Mucosa of stomach (tissue), 1 donor: ENCODE data around the gene PLXNC1.

Experiments used
- H3K27me3 ChIP-seq: one replicate; pipeline ENCODE4 v1.7.0; 2013; ENCODE audit warnings: mild to moderate bottlenecking, low read length; ENCODE audit not compliant: control insufficient read depth, insufficient read depth
- H3K36me3 ChIP-seq: one replicate; pipeline ENCODE4 v1.7.0; 2013; ENCODE audit warnings: low read length; ENCODE audit not compliant: control insufficient read depth, insufficient read depth
- H3K4me1 ChIP-seq: one replicate; pipeline ENCODE4 v1.7.0; 2013; ENCODE audit warnings: mild to moderate bottlenecking, low read length; ENCODE audit not compliant: control insufficient read depth, insufficient read depth
- H3K4me3 ChIP-seq: one replicate; pipeline ENCODE4 v1.7.0; 2013; ENCODE audit warnings: low read length
- H3K9ac ChIP-seq: one replicate; pipeline ENCODE4 v1.7.0; 2013; ENCODE audit warnings: mild to moderate bottlenecking, low read length, moderate library complexity
- H3K9me3 ChIP-seq: one replicate; pipeline ENCODE4 v1.7.0; 2013; ENCODE audit warnings: mild to moderate bottlenecking, low read length, moderate library complexity; ENCODE audit not compliant: control insufficient read depth
- donor health status: Pancreatic carcinoma.

Gene PLXNC1

DNA sequence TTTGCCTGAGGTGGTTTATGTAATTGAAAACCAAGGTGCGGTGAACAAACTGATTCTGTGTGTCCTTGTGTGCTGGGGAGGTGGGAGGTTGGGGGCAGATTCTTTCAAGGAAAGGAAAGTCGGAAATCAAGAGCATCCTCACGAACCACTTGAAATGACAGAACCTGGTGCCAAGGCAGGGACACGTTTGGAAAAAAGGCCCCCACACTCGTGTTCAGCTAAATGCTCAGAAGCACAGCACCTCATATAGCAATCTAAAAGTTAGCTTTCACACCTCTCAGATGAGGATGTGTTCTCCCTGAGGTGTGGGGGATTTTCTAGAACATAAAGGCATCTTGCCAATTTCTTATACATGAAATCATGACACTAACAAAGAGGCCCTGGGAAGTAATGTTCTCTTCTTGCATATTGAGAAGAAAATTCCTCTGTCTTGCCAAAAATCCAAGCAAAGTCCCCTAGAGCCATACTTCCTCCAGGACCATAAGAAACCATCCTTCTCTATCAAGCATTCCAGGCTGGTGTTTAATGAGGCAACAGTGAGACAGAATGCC, 119.6 kb downstream of the PLXNC1 start:
- Histone ChIP-seq H3K9me3 (no peaks in the 10 kb centered on the region), H3K4me3 (no peak overlapping the region), H3K27me3 (no peaks in the 10 kb centered on the region), H3K36me3 (no peaks in the 10 kb centered on the region), H3K9ac (no peak overlapping the region), H3K4me1 (no peaks in the 10 kb centered on the region)

DNA sequence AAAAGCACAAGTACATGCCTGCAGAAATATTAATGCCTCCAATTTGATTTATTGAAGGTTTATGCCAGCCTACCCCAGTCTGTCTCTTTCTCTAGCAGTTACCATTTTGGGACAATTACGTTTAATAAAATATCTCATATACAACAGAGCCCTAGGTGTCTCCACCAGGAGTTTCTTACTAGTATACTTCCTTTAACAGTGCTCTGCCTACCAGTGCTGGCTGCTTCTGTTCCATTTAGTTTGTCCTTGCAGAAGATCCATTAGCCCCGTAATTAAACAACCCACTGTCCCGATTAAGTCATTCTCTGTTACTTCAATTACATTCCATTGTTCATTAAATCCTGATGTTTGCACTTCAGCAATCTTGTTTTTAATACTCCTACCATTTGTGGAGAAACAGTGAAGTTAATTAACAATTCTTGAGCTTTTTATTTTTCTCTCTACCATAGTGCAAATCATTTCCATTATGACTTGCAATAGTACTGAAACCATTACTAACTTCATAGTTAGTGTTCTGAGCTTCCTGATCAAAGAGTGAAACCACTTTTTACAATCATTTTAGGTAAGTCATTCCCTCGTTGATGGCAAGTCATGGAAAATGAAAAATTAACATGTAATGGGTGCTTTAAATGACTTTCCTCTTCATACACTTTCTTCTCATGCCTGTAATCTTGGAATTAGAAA, 121.1 kb downstream of the PLXNC1 start:
- Histone ChIP-seq H3K27me3 (no peaks in the 10 kb centered on the region), H3K36me3 (no peaks in the 10 kb centered on the region), H3K9ac (no peak overlapping the region), H3K9me3 (no peaks in the 10 kb centered on the region), H3K4me1 (no peaks in the 10 kb centered on the region), H3K4me3 (no peak overlapping the region)

DNA sequence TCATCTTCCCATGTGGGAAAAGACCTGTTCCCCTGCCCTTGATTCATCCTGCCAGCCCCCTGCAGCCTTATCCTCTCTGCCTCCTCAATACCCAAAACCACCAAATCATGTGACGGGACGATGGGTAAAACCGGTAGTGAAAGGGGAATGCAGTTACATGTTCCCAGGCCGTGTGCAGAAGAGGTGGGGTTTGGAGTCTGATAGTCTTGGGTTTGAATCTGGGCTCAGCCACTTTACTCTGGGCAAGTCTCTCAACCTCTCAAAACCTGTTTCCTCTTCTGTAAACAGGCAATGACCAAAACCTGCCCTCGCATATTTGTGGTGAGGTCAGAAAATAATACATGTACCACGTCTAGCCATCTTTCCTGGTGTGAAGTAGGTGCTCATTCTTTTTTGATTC, 123.0 kb downstream of the PLXNC1 start:
- Histone ChIP-seq H3K9me3 (no peaks in the 10 kb centered on the region), H3K36me3 (no peaks in the 10 kb centered on the region), H3K4me3 (no peak overlapping the region), H3K27me3 (no peaks in the 10 kb centered on the region), H3K9ac (no peak overlapping the region), H3K4me1 (no peaks in the 10 kb centered on the region)

GRCh38 chr12:94272280-94272679, 123.9 kb downstream of the PLXNC1 start:
- H3K4me1 ChIP-seq: no peaks in the 10 kb centered on the region
- no peak overlapping the region for H3K9ac ChIP-seq
- H3K4me3 ChIP-seq: no peak overlapping the region
- H3K27me3 ChIP-seq: no peaks in the 10 kb centered on the region
- no peaks in the 10 kb centered on the region for H3K9me3 ChIP-seq
- no peaks in the 10 kb centered on the region for H3K36me3 ChIP-seq

DNA sequence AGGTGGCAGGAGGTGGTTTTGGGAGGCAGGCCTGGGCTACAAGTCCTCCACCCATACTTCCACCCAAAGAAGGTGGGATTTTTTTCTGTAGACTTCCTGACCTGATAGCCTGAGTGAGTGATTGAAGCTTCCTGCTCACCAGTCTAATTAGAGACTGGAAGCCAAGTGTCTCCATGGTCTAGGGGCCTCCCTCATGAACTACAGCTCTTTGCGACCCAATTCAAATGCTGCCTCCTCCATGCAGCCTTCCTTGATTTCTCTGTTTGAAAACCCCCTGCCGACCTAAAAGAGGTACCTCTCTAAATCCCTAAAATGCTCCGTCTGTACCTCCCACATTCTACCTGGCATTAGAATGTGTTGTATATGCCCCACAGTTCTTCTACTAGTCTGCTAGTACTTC, 124.9 kb downstream of the PLXNC1 start:
- Histone ChIP-seq H3K4me1 (no peaks in the 10 kb centered on the region), H3K36me3 (no peaks in the 10 kb centered on the region), H3K9ac (no peak overlapping the region), H3K9me3 (no peaks in the 10 kb centered on the region), H3K4me3 (no peak overlapping the region), H3K27me3 (no peaks in the 10 kb centered on the region)

GRCh38 chr12:94276725-94277124, 128.3 kb downstream of the PLXNC1 start:
- no peaks in the 10 kb centered on the region for H3K27me3 ChIP-seq
- H3K9me3 ChIP-seq: no peaks in the 10 kb centered on the region
- H3K4me3 ChIP-seq: no peak overlapping the region
- no peaks in the 10 kb centered on the region for H3K36me3 ChIP-seq
- H3K4me1 ChIP-seq: no peaks in the 10 kb centered on the region
- H3K9ac ChIP-seq: no peak overlapping the region

DNA sequence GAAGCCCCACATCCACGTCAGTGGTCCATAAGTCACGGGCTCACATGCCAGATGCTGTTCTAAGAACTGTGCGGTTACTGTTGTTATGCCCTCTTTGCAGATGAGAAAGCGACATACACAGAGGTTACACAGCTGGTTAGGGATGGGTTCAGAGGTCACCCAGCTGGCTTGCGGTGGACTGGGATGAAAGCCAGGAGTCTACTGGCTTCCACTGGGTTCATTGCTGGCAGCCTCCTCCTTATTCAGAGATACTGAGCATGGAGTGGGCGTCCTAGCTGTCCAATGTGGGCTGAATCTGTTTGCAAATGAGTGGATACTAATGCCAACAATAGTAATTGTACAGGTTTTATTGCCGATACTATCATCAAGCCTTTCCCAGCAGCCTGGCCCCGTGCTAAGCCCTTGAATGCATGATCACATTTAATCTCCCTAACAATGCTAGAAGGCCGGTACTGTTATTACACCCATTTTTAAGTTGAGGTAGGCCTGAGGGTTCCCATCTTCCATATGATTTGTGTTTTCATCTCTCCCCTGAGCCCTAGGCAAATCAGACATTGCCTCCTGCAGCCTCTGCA, 129.1 kb downstream of the PLXNC1 start:
- Histone ChIP-seq H3K9ac (no peak overlapping the region), H3K4me1 (no peaks in the 10 kb centered on the region), H3K27me3 (no peaks in the 10 kb centered on the region), H3K9me3 (no peaks in the 10 kb centered on the region), H3K36me3 (no peaks in the 10 kb centered on the region), H3K4me3 (no peak overlapping the region)

- Histone ChIP-seq H3K9me3 (no peaks in the 10 kb centered on the region), H3K4me3 (no peak overlapping the region), H3K4me1 (no peaks in the 10 kb centered on the region), H3K9ac (no peak overlapping the region), H3K27me3 (no peaks in the 10 kb centered on the region), H3K36me3 (no peaks in the 10 kb centered on the region)
Measured at GRCh38 chr12:94280063-94280462, 131.7 kb downstream of the PLXNC1 start.

DNA sequence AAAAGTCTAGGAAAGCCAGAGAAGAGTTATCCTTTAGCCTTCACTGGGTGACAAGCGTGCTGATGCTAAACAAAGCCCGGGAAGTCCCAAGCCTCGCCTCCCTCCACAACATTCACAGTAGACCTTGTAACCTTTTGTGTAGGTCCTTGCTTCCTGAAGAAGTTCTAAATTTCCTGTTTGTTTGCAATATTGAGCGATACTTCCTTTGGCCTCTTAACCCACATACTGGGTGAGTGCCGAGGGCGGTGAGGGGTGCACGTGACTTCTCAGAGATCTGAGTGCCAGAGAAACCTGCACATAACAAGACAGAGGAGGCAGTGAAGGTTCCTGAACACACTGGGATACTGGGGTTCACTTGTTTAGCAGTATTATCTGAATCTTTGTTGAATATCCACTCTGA, 134.3 kb downstream of the PLXNC1 start:
- H3K36me3 ChIP-seq: no peaks in the 10 kb centered on the region
- H3K9me3 ChIP-seq: no peaks in the 10 kb centered on the region
- no peak overlapping the region for H3K4me3 ChIP-seq

GRCh38 chr12:94284046-94284445, 135.7 kb downstream of the PLXNC1 start:
- H3K27me3 ChIP-seq: no peaks in the 10 kb centered on the region
- H3K36me3 ChIP-seq: no peaks in the 10 kb centered on the region
- H3K9me3 ChIP-seq: no peaks in the 10 kb centered on the region
- no peak overlapping the region for H3K4me3 ChIP-seq
- H3K9ac ChIP-seq: no peak overlapping the region
- peaks cover 5% of the 10 kb centered on the region for H3K4me1 ChIP-seq

More for the DNA sequence above, 134.3 kb downstream of the PLXNC1 start:
- no peak overlapping the region for H3K9ac ChIP-seq
- peaks cover 5% of the 10 kb centered on the region for H3K4me1 ChIP-seq
- H3K27me3 ChIP-seq: no peaks in the 10 kb centered on the region

- Histone ChIP-seq H3K9ac (no peak overlapping the region), H3K4me1 (peaks cover 5% of the 10 kb centered on the region), H3K4me3 (no peak overlapping the region), H3K36me3 (no peaks in the 10 kb centered on the region), H3K9me3 (no peaks in the 10 kb centered on the region), H3K27me3 (no peaks in the 10 kb centered on the region)
Measured at GRCh38 chr12:94284859-94285258, 136.5 kb downstream of the PLXNC1 start.

- Histone ChIP-seq H3K4me3 (no peak overlapping the region), H3K9ac (no peak overlapping the region), H3K36me3 (no peaks in the 10 kb centered on the region), H3K9me3 (no peaks in the 10 kb centered on the region), H3K27me3 (no peaks in the 10 kb centered on the region), H3K4me1 (peaks cover 5% of the 10 kb centered on the region)
Measured at GRCh38 chr12:94285943-94286582, 137.7 kb downstream of the PLXNC1 start.
